NT2/D1 (cell line): Measurements from ENCODE around the gene CAMK2N2.

ENCODE experiments used
- SUZ12 ChIP-seq: IDR thresholded peaks from 2 replicates; pipeline ENCODE4 v1.6.1; 2011; ENCODE audit not compliant: insufficient read length, insufficient read depth; ENCODE audit errors: extremely low read depth
- YY1 ChIP-seq: IDR thresholded peaks from 2 replicates; pipeline ENCODE4 v1.6.1; 2011; ENCODE audit not compliant: insufficient read length, insufficient read depth
- ZNF274 ChIP-seq: IDR thresholded peaks from 2 replicates; pipeline ENCODE4 v1.6.1; 2011; ENCODE audit warnings: mild to moderate bottlenecking, low read depth, low read length

DNA sequence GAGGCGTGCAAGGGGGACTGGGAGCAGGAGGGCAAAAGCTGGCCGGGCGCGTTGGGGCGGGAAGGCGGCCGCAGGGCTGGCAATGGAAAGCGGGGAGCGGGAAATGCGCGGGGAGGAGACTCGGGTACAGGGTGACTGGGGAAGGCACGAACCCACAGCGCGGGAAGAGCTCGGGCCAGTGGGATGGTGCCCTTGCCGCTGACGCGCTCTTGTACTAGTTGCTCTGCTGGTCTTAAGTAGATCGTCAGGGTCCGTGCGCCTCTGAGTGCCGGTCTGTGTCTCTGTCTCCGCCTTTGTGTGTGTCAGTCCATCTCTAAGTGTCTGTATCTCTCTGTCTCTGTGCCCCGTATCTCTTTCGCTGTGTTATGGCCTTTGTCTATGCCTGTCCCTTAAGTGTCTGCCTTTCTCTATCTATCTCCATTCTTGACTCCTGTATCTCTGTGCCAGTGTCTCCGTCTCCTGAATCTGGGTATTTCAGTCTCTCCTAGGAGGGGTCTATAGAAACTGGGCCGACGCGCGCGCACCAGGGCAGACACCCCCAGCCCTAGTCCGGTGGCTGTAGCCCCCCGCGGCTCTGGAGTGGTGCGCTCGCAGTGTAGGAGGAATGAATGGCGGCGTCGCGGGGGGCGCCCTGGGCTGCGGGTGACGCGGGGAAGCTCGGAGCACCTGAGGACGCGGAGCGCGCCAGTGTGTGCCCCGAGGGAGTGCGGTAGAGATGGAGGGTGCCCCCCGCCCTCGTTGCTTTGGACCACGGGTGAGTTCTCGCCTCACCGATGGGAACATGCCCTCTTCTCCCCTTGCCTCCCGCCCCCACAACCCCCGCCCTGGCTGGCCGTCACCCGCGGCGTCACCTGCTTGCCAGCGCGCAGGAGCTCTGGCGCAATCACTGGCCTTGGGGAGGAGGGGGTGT, 756 bp upstream of the CAMK2N2 start:
- TF ChIP-seq SUZ12 = no peak
- TF ChIP-seq YY1 = no peak
- no peak for TF ChIP-seq ZNF274
